Epidermal melanocyte (primary cell): Measurements from ENCODE around the gene GRIN3A.
"Not testable (repeated sequence)": the region's sequence is repeated elsewhere in the genome, so short reads cannot be mapped to it uniquely, and the experiment has no call there.

Experiments
- DNase-seq: peaks from one replicate; pipeline ENCODE4 v3.0.0; 2011; ENCODE audit warnings: low spot score; ENCODE audit not compliant: insufficient read length

GRIN3A gene

GRCh38 chr9:101738566-101739183 lies at the start of gene GRIN3A:
Gene GRIN3A, minus strand, starts transcription at chr9:101738647. Its CDS starts 668 bp downstream, at chr9:101737979.
- DNase-seq = no peak

- no peak for DNase-seq
These were observed 49.4 kb upstream of the GRIN3A start for GRCh38 chr9:101787891-101788290.

GRCh38 chr9:101778332-101778731 lies 39.9 kb upstream of the GRIN3A start:
- DNase-seq = no peak

- no peak for DNase-seq
These were observed 26.0 kb upstream of the GRIN3A start for GRCh38 chr9:101764472-101764871.

- DNase-seq = no peak
These were observed 20.0 kb upstream of the GRIN3A start for GRCh38 chr9:101758304-101758930.

- no peak for DNase-seq
These were observed 15.3 kb upstream of the GRIN3A start for GRCh38 chr9:101753716-101754115.

GRCh38 chr9:101751895-101752294 lies 13.4 kb upstream of the GRIN3A start:
- DNase-seq = no peak

- DNase-seq = no peak
These were observed 864 bp upstream of the GRIN3A start for GRCh38 chr9:101739311-101739710.

GRCh38 chr9:101737705-101738565 lies 512 bp downstream of the GRIN3A start:
- DNase-seq = no peak

GRCh38 chr9:101737165-101737704 lies 1.2 kb downstream of the GRIN3A start:
- DNase-seq = no peak

- DNase-seq = no peak
These were observed 1.7 kb downstream of the GRIN3A start for GRCh38 chr9:101736717-101737116.

- no peak for DNase-seq
These were observed 7.0 kb downstream of the GRIN3A start for GRCh38 chr9:101731429-101731828.

- DNase-seq = no peak
These were observed 10.6 kb downstream of the GRIN3A start for GRCh38 chr9:101727612-101728524.

GRCh38 chr9:101724271-101724670 lies 14.2 kb downstream of the GRIN3A start:
- DNase-seq = not testable (repeated sequence)

GRCh38 chr9:101718192-101718591 lies 20.3 kb downstream of the GRIN3A start:
- DNase-seq = no peak

- DNase-seq = no peak
These were observed 21.8 kb downstream of the GRIN3A start for GRCh38 chr9:101716629-101717028.

GRCh38 chr9:101711330-101711941 lies 27.0 kb downstream of the GRIN3A start:
- DNase-seq = no peak

GRCh38 chr9:101708855-101709254 lies 29.6 kb downstream of the GRIN3A start:
- DNase-seq = no peak

- no peak for DNase-seq
These were observed 30.7 kb downstream of the GRIN3A start for GRCh38 chr9:101707721-101708120.

GRCh38 chr9:101706997-101707396 lies 31.4 kb downstream of the GRIN3A start:
- no peak for DNase-seq
